ENCODE measurements around the gene HIP1. TPM values are rescaled to one million over a fixed set of nuclear protein-coding genes. Genes with fewer than 3 reads are reported as not detected.
A peak's percentile ranks its signal among the peaks of the same experiment; 100 is the strongest.

The HIP1 gene
- total RNA-seq, 1 donor from 2014 or later = 17.7 TPM

DNA sequence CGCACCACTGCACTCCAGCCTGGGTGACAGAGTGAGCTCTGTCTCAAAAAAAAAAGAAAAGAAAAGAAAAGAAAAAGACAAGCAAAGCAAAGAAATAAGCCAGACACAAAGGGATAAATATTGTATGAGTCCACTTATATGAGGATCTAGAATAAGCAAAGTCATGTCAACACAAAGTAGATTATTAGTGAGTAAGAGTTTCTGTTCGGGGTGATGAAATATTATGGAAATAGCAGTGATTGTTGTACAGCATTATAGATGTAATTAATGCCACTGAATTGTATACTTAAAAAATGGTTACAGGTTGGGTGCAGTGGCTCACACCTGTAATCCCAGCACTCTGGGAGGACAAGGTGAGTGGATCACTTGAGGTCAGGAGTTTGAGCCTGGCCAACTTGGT is 83.2 kb downstream of the HIP1 start:
- H3K27me3 ChIP-seq = no peaks in the 10 kb centered on the region
- H3K9me3 ChIP-seq = no peaks in the 10 kb centered on the region
- intact Hi-C loops (cut with DNase I) = no loop called here
- H3K4me3 ChIP-seq = no peak overlapping the region
- no peak for DNase-seq (ENCODE audit: extremely low spot score in 2 of 2)
- H3K27ac ChIP-seq = no peak overlapping the region
- peaks cover 4% of the 10 kb centered on the region for H3K4me1 ChIP-seq
- no peaks in the 10 kb centered on the region for H3K36me3 ChIP-seq
- TF ChIP-seq POLR2A (IDR thresholded peaks at IDR 0.05) (no peak), POLR2AphosphoS5 (IDR thresholded peaks at IDR 0.05; ENCODE audit: insufficient read depth in 1 of 2, low read depth in 1 of 2) (no peak)
- TF ChIP-seq, protein P1, sequence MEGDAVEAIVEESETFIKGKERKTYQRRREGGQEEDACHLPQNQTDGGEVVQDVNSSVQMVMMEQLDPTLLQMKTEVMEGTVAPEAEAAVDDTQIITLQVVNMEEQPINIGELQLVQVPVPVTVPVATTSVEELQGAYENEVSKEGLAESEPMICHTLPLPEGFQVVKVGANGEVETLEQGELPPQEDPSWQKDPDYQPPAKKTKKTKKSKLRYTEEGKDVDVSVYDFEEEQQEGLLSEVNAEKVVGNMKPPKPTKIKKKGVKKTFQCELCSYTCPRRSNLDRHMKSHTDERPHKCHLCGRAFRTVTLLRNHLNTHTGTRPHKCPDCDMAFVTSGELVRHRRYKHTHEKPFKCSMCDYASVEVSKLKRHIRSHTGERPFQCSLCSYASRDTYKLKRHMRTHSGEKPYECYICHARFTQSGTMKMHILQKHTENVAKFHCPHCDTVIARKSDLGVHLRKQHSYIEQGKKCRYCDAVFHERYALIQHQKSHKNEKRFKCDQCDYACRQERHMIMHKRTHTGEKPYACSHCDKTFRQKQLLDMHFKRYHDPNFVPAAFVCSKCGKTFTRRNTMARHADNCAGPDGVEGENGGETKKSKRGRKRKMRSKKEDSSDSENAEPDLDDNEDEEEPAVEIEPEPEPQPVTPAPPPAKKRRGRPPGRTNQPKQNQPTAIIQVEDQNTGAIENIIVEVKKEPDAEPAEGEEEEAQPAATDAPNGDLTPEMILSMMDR (IDR thresholded peaks at IDR 0.05) = no peak

DNA sequence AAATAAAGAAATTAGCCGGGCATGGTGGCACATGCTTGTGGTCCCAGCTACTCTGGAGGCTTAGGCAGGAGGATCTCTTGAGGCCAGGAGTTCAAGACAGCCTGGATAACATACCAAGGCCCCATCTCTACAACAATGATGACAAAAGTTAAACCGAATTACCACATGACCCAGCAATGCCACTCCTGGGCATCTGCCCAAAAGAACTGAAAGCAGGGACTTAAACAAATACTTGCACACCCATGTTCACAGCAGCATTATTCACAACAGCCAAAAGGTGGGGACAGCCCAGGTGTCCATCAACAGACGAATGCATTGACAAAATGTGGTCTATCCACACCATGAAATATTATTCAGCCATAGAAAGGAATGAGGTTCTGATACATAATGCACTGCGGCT is 83.9 kb downstream of the HIP1 start:
- Histone ChIP-seq H3K4me3 (no peak overlapping the region), H3K27ac (no peak overlapping the region), H3K9me3 (no peaks in the 10 kb centered on the region), H3K27me3 (no peaks in the 10 kb centered on the region), H3K36me3 (no peaks in the 10 kb centered on the region), H3K4me1 (peaks cover 9% of the 10 kb centered on the region)
- intact Hi-C loops (cut with DNase I) = no loop called here
- TF ChIP-seq POLR2AphosphoS5 (IDR thresholded peaks at IDR 0.05; ENCODE audit: insufficient read depth in 1 of 2, low read depth in 1 of 2) (no peak), POLR2A (IDR thresholded peaks at IDR 0.05) (no peak)
- TF ChIP-seq, protein P1 (IDR thresholded peaks at IDR 0.05) = no peak
- DNase-seq (ENCODE audit: extremely low spot score in 2 of 2) = no peak

DNA sequence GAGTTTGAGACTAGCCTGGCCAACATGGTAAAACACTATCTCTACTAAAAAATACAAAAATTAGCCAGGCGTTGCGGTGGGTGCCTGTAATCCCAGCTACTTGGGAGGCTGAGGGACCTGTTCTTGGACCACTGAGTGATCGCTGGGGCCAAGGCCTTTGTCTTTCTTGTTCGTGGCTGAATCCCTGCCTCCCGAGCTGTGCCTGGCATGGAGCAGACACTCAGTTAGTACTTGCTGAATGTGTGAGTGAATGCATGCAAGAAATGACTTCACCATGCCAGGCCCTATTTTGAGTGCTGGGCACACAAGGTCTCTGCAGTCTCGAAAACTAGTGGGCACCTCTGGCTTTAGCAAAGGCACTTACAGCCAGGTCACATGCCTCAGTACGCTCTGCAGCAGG is 85.1 kb downstream of the HIP1 start:
- Histone ChIP-seq H3K4me1 (peaks cover 16% of the 10 kb centered on the region), H3K27me3 (no peaks in the 10 kb centered on the region), H3K27ac (no peak overlapping the region), H3K36me3 (no peaks in the 10 kb centered on the region), H3K4me3 (no peak overlapping the region), H3K9me3 (no peaks in the 10 kb centered on the region)
- DNase-seq (ENCODE audit: extremely low spot score in 2 of 2) = no peak
- intact Hi-C loops (cut with DNase I) = no loop called here
- TF ChIP-seq POLR2A (IDR thresholded peaks at IDR 0.05) = no peak
- no peak for TF ChIP-seq POLR2AphosphoS5 (IDR thresholded peaks at IDR 0.05; ENCODE audit: insufficient read depth in 1 of 2, low read depth in 1 of 2)
- TF ChIP-seq, protein P1 (IDR thresholded peaks at IDR 0.05) = no peak

DNA sequence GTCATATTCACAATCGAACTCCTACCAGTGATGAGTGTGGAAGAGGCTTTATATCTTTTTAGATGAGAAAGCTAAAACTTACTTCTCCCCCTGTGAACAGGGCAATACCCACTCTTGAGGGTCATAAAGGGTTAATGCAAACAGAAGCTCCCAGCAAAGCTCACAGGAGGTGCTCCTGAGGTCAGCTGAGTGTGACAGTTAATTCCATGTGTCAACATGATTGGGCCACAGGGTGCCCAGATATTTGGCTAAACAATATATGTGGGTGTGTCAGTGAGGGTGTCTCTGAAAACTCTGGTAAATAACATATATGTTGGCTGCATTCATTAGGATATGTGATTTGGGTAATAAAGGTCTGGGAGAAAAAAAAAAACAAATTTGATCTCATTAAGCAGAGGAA is 86.0 kb downstream of the HIP1 start:
- Histone ChIP-seq H3K4me3 (no peak overlapping the region), H3K27ac (no peak overlapping the region), H3K36me3 (no peaks in the 10 kb centered on the region), H3K9me3 (no peaks in the 10 kb centered on the region), H3K27me3 (no peaks in the 10 kb centered on the region), H3K4me1 (peaks cover 16% of the 10 kb centered on the region)
- DNase-seq (ENCODE audit: extremely low spot score in 2 of 2) = no peak
- intact Hi-C loops (cut with DNase I) = no loop called here
- TF ChIP-seq POLR2AphosphoS5 (IDR thresholded peaks at IDR 0.05; ENCODE audit: insufficient read depth in 1 of 2, low read depth in 1 of 2) = no peak
- TF ChIP-seq, protein P1 (IDR thresholded peaks at IDR 0.05) = no peak
- no peak for TF ChIP-seq POLR2A (IDR thresholded peaks at IDR 0.05)

DNA sequence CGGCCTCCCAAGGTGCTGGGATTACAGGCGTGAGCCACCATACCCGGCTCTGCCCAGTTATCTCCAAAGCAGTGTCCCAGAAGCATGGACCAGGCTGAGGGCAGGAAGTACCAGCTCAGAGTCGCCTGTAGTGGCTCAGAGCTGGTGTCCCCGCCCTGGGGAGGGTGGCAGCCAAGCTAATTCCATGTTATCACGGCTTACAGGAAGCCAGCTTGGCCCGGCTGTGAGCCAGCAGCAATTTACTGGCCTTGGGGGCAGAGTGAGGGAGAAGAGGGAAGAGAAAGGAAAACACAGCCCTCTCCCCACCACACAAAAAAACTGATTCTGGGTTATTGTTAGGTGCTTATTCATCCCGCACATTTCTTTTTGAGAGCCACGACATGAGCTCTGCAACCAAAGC is 88.1 kb downstream of the HIP1 start:
- Histone ChIP-seq H3K36me3 (no peaks in the 10 kb centered on the region), H3K4me3 (no peak overlapping the region), H3K27me3 (no peaks in the 10 kb centered on the region), H3K9me3 (no peaks in the 10 kb centered on the region), H3K4me1 (peaks cover 16% of the 10 kb centered on the region), H3K27ac (peak overlapping the region; percentile 22)
- TF ChIP-seq POLR2A (IDR thresholded peaks at IDR 0.05) (no peak), POLR2AphosphoS5 (IDR thresholded peaks at IDR 0.05; ENCODE audit: insufficient read depth in 1 of 2, low read depth in 1 of 2) (peak in 1 of 2 donors; percentile 25)
- DNase-seq (ENCODE audit: extremely low spot score in 2 of 2) = no peak
- intact Hi-C loops (cut with DNase I) = no loop called here
